ENCODE data around the gene CMBL.
"Not testable (repeated sequence)": the region's sequence is repeated elsewhere in the genome, so short reads cannot be mapped to it uniquely, and the experiment has no call there.

The CMBL gene

GRCh38 chr5:10286862-10287227, 20.9 kb downstream of the CMBL start:
- no peak for DNase-seq (ENCODE audit: extremely low read depth in 1 of 2, low read depth in 1 of 2)

- DNase-seq (ENCODE audit: extremely low read depth in 1 of 2, low read depth in 1 of 2) = no peak
Observed at GRCh38 chr5:10286162-10286861, 21.4 kb downstream of the CMBL start.

GRCh38 chr5:10285362-10285761, 22.3 kb downstream of the CMBL start:
- DNase-seq (ENCODE audit: extremely low read depth in 1 of 2, low read depth in 1 of 2) = not testable (repeated sequence)

GRCh38 chr5:10283927-10284635, 23.6 kb downstream of the CMBL start:
- peak; percentile 59 to 66 for DNase-seq (ENCODE audit: extremely low read depth in 1 of 2, low read depth in 1 of 2)

- DNase-seq (ENCODE audit: extremely low read depth in 1 of 2, low read depth in 1 of 2) = no peak
Observed at GRCh38 chr5:10279925-10280720, 27.6 kb downstream of the CMBL start.

- DNase-seq (ENCODE audit: extremely low read depth in 1 of 2, low read depth in 1 of 2) = no peak
Observed at GRCh38 chr5:10279328-10279727, 28.4 kb downstream of the CMBL start.

- DNase-seq (ENCODE audit: extremely low read depth in 1 of 2, low read depth in 1 of 2) = no peak
Observed at GRCh38 chr5:10278658-10279279, 28.9 kb downstream of the CMBL start.

GRCh38 chr5:10277773-10278630, 29.7 kb downstream of the CMBL start:
- no peak for DNase-seq (ENCODE audit: extremely low read depth in 1 of 2, low read depth in 1 of 2)

- no peak for DNase-seq (ENCODE audit: extremely low read depth in 1 of 2, low read depth in 1 of 2)
Observed at GRCh38 chr5:10276691-10277090, 31.0 kb downstream of the CMBL start.

- no peak for DNase-seq (ENCODE audit: extremely low read depth in 1 of 2, low read depth in 1 of 2)
Observed at GRCh38 chr5:10275991-10276390, 31.7 kb downstream of the CMBL start.

- no peak for DNase-seq (ENCODE audit: extremely low read depth in 1 of 2, low read depth in 1 of 2)
Observed at GRCh38 chr5:10275460-10275859, 32.2 kb downstream of the CMBL start.

- DNase-seq (ENCODE audit: extremely low read depth in 1 of 2, low read depth in 1 of 2) = not testable (repeated sequence)
Observed at GRCh38 chr5:10272875-10273209, 34.9 kb downstream of the CMBL start.

- no peak for DNase-seq (ENCODE audit: extremely low read depth in 1 of 2, low read depth in 1 of 2)
Observed at GRCh38 chr5:10272053-10272874, 35.4 kb downstream of the CMBL start.

GRCh38 chr5:10268100-10268499, 39.6 kb downstream of the CMBL start:
- DNase-seq (ENCODE audit: extremely low read depth in 1 of 2, low read depth in 1 of 2) = no peak

- DNase-seq (ENCODE audit: extremely low read depth in 1 of 2, low read depth in 1 of 2) = no peak
Observed at GRCh38 chr5:10266839-10267238, 40.9 kb downstream of the CMBL start.

- no peak for DNase-seq (ENCODE audit: extremely low read depth in 1 of 2, low read depth in 1 of 2)
Observed at GRCh38 chr5:10266137-10266536, 41.6 kb downstream of the CMBL start.

GRCh38 chr5:10265245-10266109, 42.2 kb downstream of the CMBL start:
- no peak for DNase-seq (ENCODE audit: extremely low read depth in 1 of 2, low read depth in 1 of 2)

GRCh38 chr5:10264604-10265003, 43.1 kb downstream of the CMBL start:
- no peak for DNase-seq (ENCODE audit: extremely low read depth in 1 of 2, low read depth in 1 of 2)

- DNase-seq (ENCODE audit: extremely low read depth in 1 of 2, low read depth in 1 of 2) = no peak
Observed at GRCh38 chr5:10262995-10263394, 44.7 kb downstream of the CMBL start.
